ENCODE results near the gene MED25.

- TF ChIP-seq CTCF (conservative IDR thresholded peaks at IDR 0.05; ENCODE audit: low read depth, low read length), result no peak
- TF ChIP-seq EZH2 (IDR thresholded peaks at IDR 0.05; ENCODE audit: borderline replicate concordance, low read depth, low read length, poor library complexity, severe bottlenecking), result no peak
Observed at GRCh38 chr19:49876422-49877019, 58.4 kb downstream of the MED25 start.
